Retinal pigment epithelial cell (primary cell): Measurements from ENCODE around the gene CELF2.

Experiments
- DNase-seq: peaks from one replicate; pipeline ENCODE4 v3.0.0-alpha.2; 2010; ENCODE audit warnings: low read depth
- H3K4me3 ChIP-seq: 2 replicates; pipeline ENCODE4 v1.5.1; 2011; ENCODE audit warnings: mild to moderate bottlenecking, low read length, control low read depth, moderate library complexity
- CTCF ChIP-seq: conservative IDR thresholded peaks from 2 replicates; pipeline ENCODE4 v1.5.1; 2011; ENCODE audit warnings: low read depth, low read length, control low read depth, inconsistent platforms

CELF2 gene

GRCh38 chr10:11208908-11209829 lies 191.5 kb downstream of the CELF2 start:
- TF ChIP-seq CTCF = no peak
- H3K4me3 ChIP-seq = no peak overlapping the region
- DNase-seq = no peak

GRCh38 chr10:11209830-11210181 lies 192.1 kb downstream of the CELF2 start:
- no peak for TF ChIP-seq CTCF
- H3K4me3 ChIP-seq = no peak overlapping the region
- DNase-seq = no peak

- no peak overlapping the region for H3K4me3 ChIP-seq
- no peak for DNase-seq
- TF ChIP-seq CTCF = no peak
These were observed 192.7 kb downstream of the CELF2 start for GRCh38 chr10:11210211-11210922.

GRCh38 chr10:11212288-11213085 lies 194.8 kb downstream of the CELF2 start:
- no peak for DNase-seq
- no peak for TF ChIP-seq CTCF
- no peak overlapping the region for H3K4me3 ChIP-seq

GRCh38 chr10:11213137-11213536 lies 195.5 kb downstream of the CELF2 start:
- no peak for TF ChIP-seq CTCF
- H3K4me3 ChIP-seq = no peak overlapping the region
- DNase-seq = no peak

- H3K4me3 ChIP-seq = no peak overlapping the region
- no peak for TF ChIP-seq CTCF
- DNase-seq = no peak
These were observed 196.7 kb downstream of the CELF2 start for GRCh38 chr10:11214407-11214806.
